RKO (cell line): ENCODE data around the gene PCDHGB2.
"Not testable (repeated sequence)": the region's sequence is repeated elsewhere in the genome, so short reads cannot be mapped to it uniquely, and the experiment has no call there.

Source experiments
- DNase-seq: peaks from one replicate; pipeline ENCODE4 v3.0.0-alpha.2; 2016; ENCODE audit warnings: low spot score

PCDHGB2 gene

GRCh38 chr5:141349917-141350619, 9.7 kb upstream of the PCDHGB2 start, which contains the start of gene PCDHGB1:
TSS of gene PCDHGB1 (plus strand) at chr5:141350099. CDS start at chr5:141350261, 162 bp downstream.
- DNase-seq: peak; percentile 84

- no peak for DNase-seq
Observed at GRCh38 chr5:141351591-141351990, 8.2 kb upstream of the PCDHGB2 start.

- DNase-seq: no peak
Observed at GRCh38 chr5:141354900-141355469, 4.8 kb upstream of the PCDHGB2 start, which contains the start of gene PCDHGA4. TSS of gene PCDHGA4 (plus strand) at chr5:141355021. CDS start at chr5:141355108, 87 bp downstream.

GRCh38 chr5:141355641-141356040, 4.2 kb upstream of the PCDHGB2 start:
- no peak for DNase-seq

GRCh38 chr5:141356133-141356532, 3.7 kb upstream of the PCDHGB2 start:
- DNase-seq: peak; percentile 20

- DNase-seq: no peak
Observed at GRCh38 chr5:141356950-141357349, 2.8 kb upstream of the PCDHGB2 start.

- no peak for DNase-seq
Observed at GRCh38 chr5:141360685-141361084, 891 bp downstream of the PCDHGB2 start.

GRCh38 chr5:141362719-141363118, 2.9 kb downstream of the PCDHGB2 start:
- DNase-seq: no peak

- DNase-seq: no peak
Observed at GRCh38 chr5:141363952-141364660, 4.3 kb downstream of the PCDHGB2 start, which contains the start of gene PCDHGA5. TSS of gene PCDHGA5 (plus strand) at chr5:141364162. CDS start at chr5:141364331, 169 bp downstream.

- no peak for DNase-seq
Observed at GRCh38 chr5:141366016-141366896, 6.5 kb downstream of the PCDHGB2 start.

GRCh38 chr5:141369994-141370848, 10.4 kb downstream of the PCDHGB2 start, which contains the start of gene PCDHGB3:
TSS of gene PCDHGB3 (plus strand) at chr5:141370242. CDS start at chr5:141370395, 153 bp downstream.
- DNase-seq: no peak

- DNase-seq: no peak
Observed at GRCh38 chr5:141371572-141372475, 12.0 kb downstream of the PCDHGB2 start.

- no peak for DNase-seq
Observed at GRCh38 chr5:141373673-141374317, 14.0 kb downstream of the PCDHGB2 start, which contains the start of gene PCDHGA6. TSS of gene PCDHGA6 (plus strand) at chr5:141373891. CDS start at chr5:141374084, 193 bp downstream.

GRCh38 chr5:141374627-141375026, 14.8 kb downstream of the PCDHGB2 start:
- no peak for DNase-seq

- not testable (repeated sequence) for DNase-seq
Observed at GRCh38 chr5:141375444-141376155, 15.8 kb downstream of the PCDHGB2 start.

- DNase-seq: no peak
Observed at GRCh38 chr5:141382469-141383294, 22.9 kb downstream of the PCDHGB2 start, which contains the start of gene PCDHGA7. TSS of gene PCDHGA7 (plus strand) at chr5:141382742. CDS start at chr5:141382900, 158 bp downstream.

- DNase-seq: no peak
Observed at GRCh38 chr5:141383345-141383744, 23.6 kb downstream of the PCDHGB2 start.
